Fibroblast of lung (primary cell): ENCODE data around the gene UBA7. TPM values are rescaled to one million over a fixed set of nuclear protein-coding genes. Genes with fewer than 3 reads are reported as not detected.

Experiments
- DNase-seq, 2 donors: peaks; one replicate each; pipeline versions ENCODE4 v3.0.0 to v3.0.0-alpha.2; 2010; ENCODE audit warnings: low read depth in 2 of 2
- H2AFZ ChIP-seq: 2 replicates; pipeline ENCODE4 v1.5.1; 2012; ENCODE audit warnings: low read length, control low read depth, inconsistent platforms
- H3K27ac ChIP-seq: 2 replicates; pipeline ENCODE4 v1.5.1; 2011; ENCODE audit warnings: low read length, control low read depth; ENCODE audit not compliant: insufficient read depth
- H3K27me3 ChIP-seq: 2 replicates; pipeline ENCODE4 v1.5.1; 2011; ENCODE audit warnings: mild to moderate bottlenecking, low read length; ENCODE audit not compliant: control insufficient read depth, insufficient read depth
- H3K36me3 ChIP-seq: 2 replicates; pipeline ENCODE4 v1.5.1; 2011; ENCODE audit warnings: low read length; ENCODE audit not compliant: control insufficient read depth, insufficient read depth
- H3K4me1 ChIP-seq: 2 replicates; pipeline ENCODE4 v1.5.1; 2011; ENCODE audit warnings: low read length; ENCODE audit not compliant: control insufficient read depth, insufficient read depth; ENCODE audit errors: extremely low read depth
- H3K4me2 ChIP-seq: 2 replicates; pipeline ENCODE4 v1.5.1; 2011; ENCODE audit warnings: low read length, control low read depth; ENCODE audit not compliant: insufficient read depth; ENCODE audit errors: extremely low read depth
- H3K4me3 ChIP-seq, 4 experiments: fragments of 200-600 bp in 1 of 4; sonication (generic) in 1 of 4; replicated peaks in 1 of 4; 2 replicates each; pipeline ENCODE4 v1.5.1; 2011 to 2016; ENCODE audit warnings: low read length in 4 of 4, low read depth in 3 of 4, mild to moderate bottlenecking in 3 of 4, control low read depth in 2 of 4, inconsistent platforms in 1 of 4, mixed read lengths in 1 of 4; ENCODE audit not compliant: insufficient read depth in 1 of 4; ENCODE audit errors: control extremely low read depth in 1 of 4
- H3K79me2 ChIP-seq: 2 replicates; pipeline ENCODE4 v1.5.1; 2012; ENCODE audit warnings: mild to moderate bottlenecking, low read length, inconsistent platforms; ENCODE audit not compliant: control insufficient read depth, insufficient read depth
- H3K9ac ChIP-seq: 2 replicates; pipeline ENCODE4 v1.5.1; 2011; ENCODE audit warnings: mild to moderate bottlenecking, low read length, control low read depth; ENCODE audit not compliant: insufficient read depth
- H3K9me3 ChIP-seq: 2 replicates; pipeline ENCODE4 v1.5.1; 2012; ENCODE audit warnings: low read depth, low read length; ENCODE audit not compliant: control insufficient read depth, insufficient read depth
- H4K20me1 ChIP-seq: 2 replicates; pipeline ENCODE4 v1.5.1; 2011; ENCODE audit warnings: low read length; ENCODE audit not compliant: control insufficient read depth, insufficient read depth; ENCODE audit errors: extremely low read depth
- CTCF ChIP-seq, 2 donors: IDR thresholded peaks in 1 of 2; conservative IDR thresholded peaks in 1 of 2; 1 replicate in 1 of 2; 2 replicates in 1 of 2; pipeline ENCODE4 v1.5.1; 2011 to 2012; ENCODE audit warnings: low read length in 2 of 2, control low read depth in 1 of 2, inconsistent platforms in 1 of 2, low read depth in 1 of 2, mild to moderate bottlenecking in 1 of 2
- EZH2 ChIP-seq: IDR thresholded peaks from 2 replicates; pipeline ENCODE4 v1.5.1; 2012; ENCODE audit warnings: low read length, control low read depth, mild to moderate bottlenecking; ENCODE audit errors: missing control alignments
- polyA plus RNA-seq, 2 donors: library from polyadenylated mRNA; depleted of rRNA in 1 of 2; stranded (reverse) in 1 of 2; unstranded in 1 of 2; fragments of >200 nt; gene quantifications; 2 replicates each; pipeline ENCODE4 v1.2.1, GENCODE V29; 2011 to 2012; ENCODE audit warnings: missing spikeins in 1 of 2
- total RNA-seq: library from RNA; depleted of rRNA; stranded (reverse); fragments of >200 nt; gene quantifications from 2 replicates; pipeline ENCODE4 v1.2.1, GENCODE V29; 2014

UBA7 gene
- total and polyA plus RNA-seq, 2 donors (not counting 1 experiment from before 2014, with no cell fraction given) = 33.7 to 57.1 TPM

GRCh38 chr3:49761661-49762060 lies 52.1 kb downstream of the UBA7 start:
- DNase-seq = no peak

GRCh38 chr3:49759226-49759625 lies 54.5 kb downstream of the UBA7 start:
- Histone ChIP-seq H3K36me3 (no peaks in the 10 kb centered on the region), H3K79me2 (peaks cover 44% of the 10 kb centered on the region), H3K9me3 (no peaks in the 10 kb centered on the region), H3K9ac (no peak overlapping the region), H4K20me1 (no peaks in the 10 kb centered on the region), H3K27me3 (no peaks in the 10 kb centered on the region), H3K4me2 (no peak overlapping the region), H2AFZ (no peak overlapping the region), H3K27ac (no peak overlapping the region), H3K4me3 (no peak overlapping the region), H3K4me1 (no peaks in the 10 kb centered on the region)
- TF ChIP-seq CTCF (conservative IDR thresholded peaks at IDR 0.05 in 1 of 2, IDR thresholded peaks at IDR 0.05 in 1 of 2; ENCODE audit: low read depth in 1 of 2, low read length in 2 of 2) (no peak), EZH2 (no peak)
- no peak for DNase-seq

More at GRCh38 chr3:49761661-49762060, 52.1 kb downstream of the UBA7 start:
- H4K20me1 ChIP-seq = no peaks in the 10 kb centered on the region
- no peaks in the 10 kb centered on the region for H3K36me3 ChIP-seq
- TF ChIP-seq EZH2 (no peak), CTCF (conservative IDR thresholded peaks at IDR 0.05 in 1 of 2, IDR thresholded peaks at IDR 0.05 in 1 of 2; ENCODE audit: low read depth in 1 of 2, low read length in 2 of 2) (no peak)
- H3K4me2 ChIP-seq = no peak overlapping the region
- H3K9ac ChIP-seq = no peak overlapping the region
- H3K4me1 ChIP-seq = no peaks in the 10 kb centered on the region
- no peak overlapping the region for H3K27ac ChIP-seq
- H3K4me3 ChIP-seq = no peak overlapping the region
- no peak overlapping the region for H2AFZ ChIP-seq
- H3K9me3 ChIP-seq = no peaks in the 10 kb centered on the region
- peaks cover 44% of the 10 kb centered on the region for H3K79me2 ChIP-seq
- H3K27me3 ChIP-seq = no peaks in the 10 kb centered on the region

- Histone ChIP-seq H2AFZ (no peak overlapping the region), H3K4me3 (no peak overlapping the region), H4K20me1 (no peaks in the 10 kb centered on the region), H3K4me1 (no peaks in the 10 kb centered on the region), H3K79me2 (peaks cover 48% of the 10 kb centered on the region), H3K9ac (no peak overlapping the region), H3K9me3 (no peaks in the 10 kb centered on the region), H3K27ac (no peak overlapping the region), H3K27me3 (no peaks in the 10 kb centered on the region), H3K4me2 (no peak overlapping the region), H3K36me3 (no peaks in the 10 kb centered on the region)
- TF ChIP-seq CTCF (conservative IDR thresholded peaks at IDR 0.05 in 1 of 2, IDR thresholded peaks at IDR 0.05 in 1 of 2; ENCODE audit: low read depth in 1 of 2, low read length in 2 of 2) = no peak
- TF ChIP-seq EZH2 = no peak
- no peak for DNase-seq
These were observed 56.6 kb downstream of the UBA7 start for GRCh38 chr3:49757197-49757596.
